NCI-H1105 (cell line): ENCODE measurements around the gene NSMCE3.
"Not testable (repeated sequence)": the region's sequence is repeated elsewhere in the genome, so short reads cannot be mapped to it uniquely, and the experiment has no call there.

Experiments
- DNase-seq: peaks from one replicate; lab custom pipeline; 2025; lab: John Stamatoyannopoulos, UW

Gene NSMCE3

DNA sequence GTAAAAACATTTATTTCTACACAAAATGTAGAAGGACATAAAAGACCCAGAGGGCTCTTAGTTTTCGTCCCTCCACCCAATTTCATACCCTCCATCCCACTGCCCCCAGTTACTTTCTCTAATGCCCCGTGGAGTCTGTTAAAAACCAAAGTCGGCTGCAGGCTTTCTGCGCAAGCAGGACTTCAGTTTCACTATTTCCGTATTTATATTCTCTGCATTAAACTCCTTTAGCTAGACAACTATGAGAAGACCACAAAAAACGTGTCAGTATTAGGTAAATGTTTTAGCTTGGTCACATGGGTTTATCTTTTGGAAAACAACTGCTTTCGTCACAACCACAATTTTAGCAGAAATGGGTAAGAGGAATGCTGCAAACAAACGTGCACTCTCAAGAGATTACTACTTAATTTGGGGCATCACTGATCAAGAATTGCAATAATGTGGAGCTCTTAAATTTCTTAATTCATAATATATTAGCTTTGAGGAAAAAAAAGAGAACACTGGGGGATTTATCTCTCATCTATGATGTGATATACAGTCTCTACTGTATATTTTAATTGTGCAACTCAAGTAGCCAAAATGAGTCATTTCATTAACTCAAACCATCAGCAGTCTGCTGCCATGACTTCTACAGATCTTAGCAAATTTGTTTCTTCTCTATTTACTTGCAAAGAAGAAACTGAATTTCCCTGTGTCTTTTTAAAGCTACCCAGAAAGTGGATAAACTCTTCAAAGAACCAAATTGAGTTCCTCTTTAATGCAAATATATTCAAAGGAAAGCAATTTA is 740 bp upstream of the NSMCE3 start:
- DNase-seq: no peak

- DNase-seq: no peak
Observed at GRCh38 chr15:29268706-29269484, 727 bp downstream of the NSMCE3 start.

DNA sequence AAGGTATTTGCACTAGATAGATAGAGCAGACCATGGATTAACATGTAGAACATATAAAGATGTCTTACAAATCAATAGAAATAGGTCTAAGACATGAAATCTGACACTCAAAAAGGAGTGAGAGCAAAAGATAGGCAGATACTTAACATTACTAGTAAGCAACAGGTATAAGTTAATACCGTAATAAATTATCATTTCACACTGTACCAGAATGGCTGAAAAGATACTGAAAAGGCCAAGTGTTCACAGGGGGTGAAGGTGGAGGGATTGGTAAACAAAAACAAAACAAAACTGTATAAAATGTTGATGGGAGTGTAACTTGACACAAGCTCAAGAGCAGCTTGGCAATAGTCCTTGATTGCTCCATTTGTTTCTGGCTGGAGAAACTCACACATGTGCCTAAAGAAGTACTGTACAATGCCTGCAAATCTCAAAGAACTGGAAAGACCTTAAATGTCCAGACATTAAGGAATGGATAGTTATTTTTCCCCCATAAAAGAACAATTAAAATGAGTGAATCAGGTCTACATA is 3.5 kb downstream of the NSMCE3 start:
- no peak for DNase-seq

DNA sequence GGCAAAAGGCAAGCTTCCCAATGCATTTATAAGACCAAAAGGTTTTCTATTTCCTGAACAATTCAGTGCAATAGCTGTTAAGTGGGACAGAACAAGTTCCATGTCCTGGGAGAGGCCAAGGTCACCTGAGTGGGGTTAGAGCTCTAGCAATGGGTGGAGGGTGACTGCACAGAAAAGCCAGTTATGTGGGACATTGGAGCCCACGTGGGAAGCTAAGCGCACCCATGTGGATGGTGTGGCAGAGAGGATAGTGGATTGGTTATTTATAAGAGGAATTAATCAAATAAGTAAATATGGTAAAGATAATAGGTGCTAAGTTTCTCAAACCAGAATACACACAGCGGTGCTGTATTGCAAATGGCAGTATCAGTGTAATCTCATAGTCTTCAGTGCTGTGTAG is 6.3 kb downstream of the NSMCE3 start:
- DNase-seq: no peak

GRCh38 chr15:29262738-29263137 is 6.9 kb downstream of the NSMCE3 start:
- no peak for DNase-seq

DNA sequence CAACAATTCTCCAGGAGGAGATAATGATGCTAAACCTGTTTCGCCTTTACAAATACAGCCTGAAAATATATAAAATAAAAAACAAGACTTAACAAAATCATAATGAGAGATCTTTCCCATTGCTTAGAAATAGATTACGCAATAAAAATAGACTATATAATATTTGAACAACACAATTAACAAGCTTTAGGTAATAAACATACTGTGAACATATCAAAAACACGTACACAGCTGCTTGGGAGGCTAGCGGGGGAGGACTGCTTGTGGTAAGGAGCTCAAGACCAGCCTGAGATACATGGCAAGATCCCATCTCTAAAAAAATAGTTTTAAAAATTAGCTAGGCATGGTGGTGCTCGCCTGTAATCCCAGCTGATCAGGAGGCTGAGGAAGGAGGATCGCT is 8.7 kb downstream of the NSMCE3 start:
- DNase-seq: no peak

DNA sequence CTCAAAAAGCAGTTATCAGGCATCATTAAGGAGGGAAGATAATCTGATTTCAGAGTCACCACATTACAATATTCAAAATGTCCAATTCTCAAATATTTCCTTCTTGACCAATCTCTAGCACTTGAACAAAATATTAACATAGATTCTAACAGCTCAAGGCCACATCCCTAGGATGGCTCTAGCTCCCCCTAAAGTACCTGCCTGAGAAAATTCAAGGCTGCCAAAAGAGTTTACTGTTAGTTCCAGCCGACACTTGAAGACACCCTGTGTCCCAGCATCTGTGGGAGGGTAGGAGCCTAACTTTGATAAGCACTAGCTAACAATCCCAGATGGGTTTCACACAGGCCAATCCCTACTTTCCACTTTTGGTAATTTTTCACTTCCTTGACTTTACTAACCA is 10.4 kb downstream of the NSMCE3 start:
- no peak for DNase-seq

- DNase-seq: no peak
Observed at GRCh38 chr15:29252234-29252633, 17.4 kb downstream of the NSMCE3 start.

- DNase-seq: no peak
Observed at GRCh38 chr15:29244544-29244943, 25.1 kb downstream of the NSMCE3 start.

- no peak for DNase-seq
Observed at GRCh38 chr15:29244123-29244522, 25.5 kb downstream of the NSMCE3 start.

DNA sequence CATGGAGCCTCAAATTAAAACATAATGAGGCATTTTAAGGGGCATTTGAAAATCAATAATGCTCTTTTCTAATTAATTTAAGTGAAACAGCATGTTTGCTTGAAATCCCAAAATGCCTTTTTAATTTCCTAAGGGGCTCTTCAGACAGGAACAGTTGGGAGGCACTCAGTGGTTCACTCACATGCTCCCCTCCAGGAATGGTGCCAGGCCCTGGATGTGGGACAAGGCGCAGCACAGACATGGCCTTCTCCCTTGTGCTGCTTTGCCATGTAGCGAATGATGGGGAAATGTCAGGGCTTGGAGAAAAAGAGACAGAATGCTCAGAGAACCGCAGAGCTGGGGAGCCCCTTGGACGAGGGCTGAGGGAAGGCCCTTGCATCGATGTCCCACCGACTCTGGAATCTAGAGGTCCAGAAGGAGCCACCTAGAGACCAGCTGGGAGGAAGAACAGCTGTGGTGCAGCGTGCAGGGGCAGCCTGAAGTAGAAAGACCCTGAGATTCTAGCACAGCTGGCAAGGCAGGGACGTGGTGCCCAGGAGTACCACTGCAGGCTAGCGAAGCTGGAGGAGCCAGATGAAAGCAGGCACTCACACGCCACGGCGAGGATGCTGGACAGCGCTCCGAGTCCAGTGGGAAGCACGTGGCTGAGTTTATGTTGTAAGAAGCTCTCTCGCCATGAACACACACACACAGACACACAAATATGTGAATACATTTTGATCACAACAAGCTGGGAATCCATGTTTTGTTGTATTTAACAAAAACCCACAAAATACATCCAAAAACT is 27.0 kb downstream of the NSMCE3 start:
- no peak for DNase-seq

DNA sequence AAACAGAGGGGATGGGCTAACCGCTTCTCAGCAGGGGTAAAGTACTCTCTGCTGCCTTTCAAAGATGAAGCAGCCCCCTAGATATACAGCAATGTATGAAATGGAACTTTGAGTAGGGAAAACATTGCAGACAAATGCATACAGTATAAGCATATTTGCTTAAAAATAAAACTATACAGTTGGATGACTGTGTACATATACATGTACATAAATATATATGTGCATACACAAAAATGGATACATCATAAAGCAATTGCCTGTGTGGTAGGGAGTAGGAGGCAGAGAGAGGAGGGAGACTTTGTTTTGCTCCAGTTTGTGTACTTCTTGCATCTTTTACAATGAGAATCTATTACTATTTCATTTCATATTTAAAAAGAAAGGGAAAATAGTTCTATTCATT is 28.4 kb downstream of the NSMCE3 start:
- DNase-seq: no peak

GRCh38 chr15:29239395-29239794 is 30.2 kb downstream of the NSMCE3 start:
- DNase-seq: no peak

DNA sequence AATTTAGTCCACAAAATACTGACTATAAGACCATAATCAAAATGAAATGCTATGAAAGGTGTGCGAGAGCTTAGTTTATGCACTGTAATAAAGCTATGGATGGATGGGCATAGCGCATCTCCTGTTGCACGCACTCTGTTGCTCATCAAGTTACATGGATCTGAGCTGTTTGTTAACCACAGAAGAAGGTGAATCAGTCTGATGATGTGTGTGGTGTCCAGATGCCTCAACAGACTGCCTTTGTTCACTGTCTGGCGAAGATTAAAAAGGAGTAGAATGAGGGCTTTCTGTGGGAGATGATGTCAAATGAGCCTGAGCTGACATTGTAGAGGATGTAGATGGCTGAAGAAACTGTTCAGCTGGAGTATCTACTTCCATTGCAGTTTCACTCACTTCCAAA is 36.1 kb downstream of the NSMCE3 start:
- no peak for DNase-seq

DNA sequence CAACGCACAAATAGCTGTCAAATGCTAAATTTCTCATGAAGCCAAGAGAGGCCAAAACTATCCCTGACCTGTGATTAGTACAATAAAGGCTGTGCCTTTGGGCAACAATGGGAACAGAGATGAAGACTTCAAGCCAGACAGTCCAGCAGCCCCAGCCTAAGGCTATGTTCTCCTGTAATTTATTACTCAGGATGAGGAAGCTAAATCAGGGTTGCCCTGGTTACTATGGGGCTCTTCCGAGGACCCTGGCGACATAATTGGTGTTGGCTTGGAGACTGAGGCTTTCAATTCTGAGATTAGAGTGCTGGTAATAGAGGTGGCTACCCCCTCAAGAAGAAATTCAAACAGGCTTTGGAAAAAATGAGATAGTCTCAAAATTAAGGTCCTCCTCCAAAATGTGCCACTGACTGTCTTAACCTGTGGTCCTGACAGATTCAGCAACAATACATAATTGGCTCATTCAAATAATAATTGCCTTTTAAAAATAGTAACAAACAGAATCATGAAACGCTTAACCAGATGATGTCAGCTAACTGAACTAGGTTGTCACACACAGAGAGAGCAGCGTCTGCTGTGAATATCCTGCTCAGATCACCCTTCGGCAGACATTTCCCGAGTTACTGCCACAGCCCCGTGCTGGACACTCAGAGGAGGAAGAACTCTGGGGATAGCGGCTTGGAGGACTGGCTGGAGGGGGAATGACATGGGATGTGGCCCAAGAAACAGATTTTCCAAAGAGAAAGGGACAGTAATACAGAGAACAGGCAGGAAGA is 43.0 kb downstream of the NSMCE3 start:
- no peak for DNase-seq

DNA sequence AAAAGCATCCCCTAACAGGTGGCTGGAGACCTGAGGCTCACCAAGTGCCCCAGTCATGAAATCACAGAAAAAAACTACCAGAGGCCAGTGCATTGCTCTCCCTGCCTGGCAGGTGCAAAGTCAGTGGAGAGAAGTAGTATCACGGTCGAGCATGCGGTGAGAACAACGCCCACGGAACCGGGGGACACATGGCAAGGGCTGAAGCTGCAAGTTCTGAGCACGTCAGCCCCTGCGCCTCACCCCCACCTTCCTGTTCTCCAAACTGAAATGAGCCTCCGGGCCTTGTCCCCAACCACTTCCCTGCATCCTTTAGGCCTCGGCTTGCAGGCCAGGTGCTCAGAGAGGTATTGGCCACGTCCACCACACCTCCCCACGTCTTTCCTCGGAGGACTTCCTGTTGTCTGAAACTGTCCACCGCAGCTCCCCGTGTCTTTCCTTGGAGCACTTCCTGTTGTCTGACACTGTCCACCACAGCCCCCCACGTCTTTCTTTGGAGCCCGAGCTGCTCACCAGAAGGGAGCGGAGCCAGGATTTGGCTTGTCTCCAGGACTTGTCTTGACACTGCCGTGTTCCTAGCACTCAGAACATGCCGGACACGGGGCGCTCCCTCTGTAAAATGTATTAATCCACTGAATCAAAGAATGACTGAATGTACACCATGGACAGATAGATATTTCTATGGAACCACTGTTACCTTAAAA is 43.9 kb downstream of the NSMCE3 start:
- no peak for DNase-seq

GRCh38 chr15:29224987-29225363 is 44.6 kb downstream of the NSMCE3 start:
- not testable (repeated sequence) for DNase-seq

DNA sequence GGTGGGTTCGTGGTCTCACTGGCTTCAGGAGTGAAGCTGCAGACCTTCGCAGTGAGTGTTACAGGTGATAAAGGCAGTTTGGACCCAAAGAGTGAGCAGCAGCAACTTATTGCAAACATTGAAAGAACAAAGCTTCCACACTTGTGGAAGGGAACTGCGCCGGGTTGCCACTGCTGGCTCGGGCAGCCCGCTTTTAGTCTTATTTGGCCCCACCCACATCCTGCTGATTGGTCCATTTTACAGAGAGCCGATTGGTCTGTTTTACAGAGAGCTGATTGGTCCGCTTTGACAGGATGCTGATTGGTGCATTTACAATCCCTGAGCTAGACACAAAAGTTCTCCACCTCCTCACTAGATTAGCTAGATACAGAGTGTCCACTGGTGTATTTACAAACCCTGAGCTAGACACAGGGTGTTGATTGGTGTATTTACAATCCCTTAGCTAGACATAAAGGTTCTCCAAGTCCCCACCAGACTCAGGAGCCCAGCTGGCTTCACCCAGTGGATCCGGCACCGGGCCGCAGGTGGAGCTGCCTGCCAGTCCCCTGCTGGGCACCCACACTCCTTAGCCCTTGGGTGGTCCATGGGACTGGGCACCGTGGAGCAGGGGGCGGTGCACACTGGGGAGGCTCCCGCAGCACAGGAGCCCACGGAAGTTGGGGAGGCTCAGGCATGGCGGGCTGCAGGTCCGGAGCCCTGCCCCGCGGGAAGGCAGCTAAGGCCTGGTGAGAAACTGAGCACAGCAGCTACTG is 45.2 kb downstream of the NSMCE3 start:
- DNase-seq: not testable (repeated sequence)

- no peak for DNase-seq
Observed at GRCh38 chr15:29223640-29224039, 46.0 kb downstream of the NSMCE3 start.

DNA sequence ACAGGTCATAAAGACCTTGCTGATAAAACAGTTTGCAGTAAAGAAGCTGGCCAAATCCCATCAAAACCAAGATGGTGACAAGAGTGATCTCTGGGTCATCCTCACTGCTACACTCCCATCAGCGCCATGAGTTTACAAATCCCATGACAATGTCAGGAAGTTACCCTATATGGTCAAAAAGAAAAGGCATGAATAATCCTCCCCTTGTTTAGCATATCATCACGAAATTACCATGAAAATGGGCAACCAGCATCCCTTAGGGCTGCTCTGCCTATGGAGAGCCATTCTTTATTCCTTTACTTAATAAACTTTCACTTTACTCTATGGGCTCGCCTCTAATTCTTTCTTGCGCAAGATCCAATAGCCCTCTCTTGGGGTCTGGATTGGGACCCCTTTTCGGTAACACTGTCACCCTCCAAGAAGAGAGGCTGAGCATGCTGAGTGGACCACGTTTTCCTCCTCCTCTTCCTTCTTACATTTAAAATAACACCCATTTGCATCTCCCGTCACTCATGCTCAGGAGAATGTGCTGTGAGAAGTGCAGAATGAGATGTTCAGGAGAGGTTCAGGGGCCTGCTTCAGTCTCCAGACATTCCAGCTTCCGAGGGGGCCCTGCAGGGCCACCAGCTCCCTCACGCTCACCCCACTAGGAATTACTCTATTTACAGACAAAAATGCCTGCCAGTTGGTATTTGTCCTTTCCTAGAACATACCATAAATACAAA is 47.3 kb downstream of the NSMCE3 start:
- DNase-seq: no peak
